WTC11 (cell line): ENCODE results near the gene TFB1M. TPM values are rescaled to one million over a fixed set of nuclear protein-coding genes. Genes with fewer than 3 reads are reported as not detected.

Experiments used
- ATAC-seq: fragments of 200-7000 bp; cut with Tn5 transposase; 2 replicates; pipeline ENCODE4 v1.10.0; 2021; ENCODE audit warnings: mild to moderate bottlenecking, moderate library complexity
- CTCF ChIA-PET: fragments of 300-600 bp; sonication (Branson Sonifier 250); formaldehyde crosslinking; loops from one replicate; lab custom pipeline; 2021; ENCODE audit warnings: antibody characterized with exemption; lab: Charles Lee
- POLR2A ChIA-PET: fragments of 350-600 bp; sonication (Branson Sonifier 250); formaldehyde crosslinking; loops from one replicate; lab custom pipeline; 2021; ENCODE audit warnings: antibody characterized with exemption; lab: Charles Lee
- DNase-seq: peaks from one replicate; pipeline ENCODE4 v3.0.0; 2021; ENCODE audit warnings: low spot score
- H3K27ac Mint-ChIP-seq: 2 replicates; pipeline ENCODE4 v1.8.0; 2021; ENCODE audit warnings: mixed read lengths
- H3K27me3 Mint-ChIP-seq: 2 replicates; pipeline ENCODE4 v1.8.0; 2021; ENCODE audit warnings: low read depth, mild to moderate bottlenecking, moderate library complexity, mixed read lengths
- H3K36me3 Mint-ChIP-seq: 2 replicates; pipeline ENCODE4 v1.8.0; 2021; ENCODE audit warnings: mixed read lengths
- H3K4me1 Mint-ChIP-seq: 2 replicates; pipeline ENCODE4 v1.8.0; 2022; ENCODE audit warnings: mixed read lengths
- H3K4me3 Mint-ChIP-seq: 2 replicates; pipeline ENCODE4 v1.8.0; 2021; ENCODE audit warnings: mild to moderate bottlenecking, moderate library complexity, mixed read lengths
- H3K9me3 Mint-ChIP-seq: 2 replicates; pipeline ENCODE4 v1.8.0; 2021; ENCODE audit warnings: mixed read lengths
- ATF1 ChIP-seq: sonication (generic); formaldehyde crosslinking; IDR thresholded peaks from 2 replicates; pipeline ENCODE4 v1.8.1; 2023; ENCODE audit warnings: mild to moderate bottlenecking, moderate library complexity, missing genetic modification reagents
- E2F4 ChIP-seq: sonication (generic); formaldehyde crosslinking; IDR thresholded peaks from 2 replicates; pipeline ENCODE4 v1.8.1; 2022; ENCODE audit warnings: low read depth, mild to moderate bottlenecking, moderate library complexity, missing genetic modification reagents, borderline replicate concordance
- EMX1 ChIP-seq: fragments of 250-450 bp; sonication (Bioruptor Pico); IDR thresholded peaks from 2 replicates; pipeline ENCODE4 v1.8.0; 2021; ENCODE audit warnings: mild to moderate bottlenecking
- ESRRA ChIP-seq: sonication (generic); formaldehyde crosslinking; IDR thresholded peaks from 2 replicates; pipeline ENCODE4 v1.8.1; 2022; ENCODE audit warnings: mild to moderate bottlenecking, missing genetic modification reagents, borderline replicate concordance
- ETV6 ChIP-seq: sonication (generic); formaldehyde crosslinking; IDR thresholded peaks from 2 replicates; pipeline ENCODE4 v1.8.1; 2022; ENCODE audit warnings: mild to moderate bottlenecking, missing genetic modification reagents
- FOXK1 ChIP-seq: sonication (generic); formaldehyde crosslinking; IDR thresholded peaks from 2 replicates; pipeline ENCODE4 v1.8.0; 2022; ENCODE audit warnings: mild to moderate bottlenecking, moderate library complexity, missing genetic modification reagents
- FOXP1 ChIP-seq: sonication (generic); formaldehyde crosslinking; IDR thresholded peaks from 2 replicates; pipeline ENCODE4 v1.8.0; 2022; ENCODE audit warnings: missing genetic modification reagents, mild to moderate bottlenecking, moderate library complexity, borderline replicate concordance
- KAT7 ChIP-seq: sonication (generic); formaldehyde crosslinking; IDR thresholded peaks from 2 replicates; pipeline ENCODE4 v1.8.1; 2023; ENCODE audit warnings: missing genetic modification reagents, mild to moderate bottlenecking, borderline replicate concordance
- MXD4 ChIP-seq: fragments of 250-450 bp; sonication (Bioruptor Pico); IDR thresholded peaks from 2 replicates; pipeline ENCODE4 v1.8.0; 2021; ENCODE audit warnings: mild to moderate bottlenecking, moderate library complexity, borderline replicate concordance
- NFATC4 ChIP-seq: fragments of 250-450 bp; sonication (Bioruptor Pico); IDR thresholded peaks from 2 replicates; pipeline ENCODE4 v1.9.0; 2021; ENCODE audit warnings: mild to moderate bottlenecking
- NFYB ChIP-seq: sonication (generic); formaldehyde crosslinking; conservative IDR thresholded peaks from 2 replicates; pipeline ENCODE4 v1.8.0; 2022; ENCODE audit warnings: low read depth, missing genetic modification reagents
- NR2C2 ChIP-seq: sonication (generic); formaldehyde crosslinking; IDR thresholded peaks from 2 replicates; pipeline ENCODE4 v1.8.0; 2022; ENCODE audit warnings: mild to moderate bottlenecking, missing genetic modification reagents
- PRRX2 ChIP-seq: fragments of 250-450 bp; sonication (Bioruptor Pico); IDR thresholded peaks from 2 replicates; pipeline ENCODE4 v1.8.0; 2021; ENCODE audit warnings: mild to moderate bottlenecking
- SMAD3 ChIP-seq: sonication (generic); formaldehyde crosslinking; IDR thresholded peaks from 2 replicates; pipeline ENCODE4 v1.8.0; 2022; ENCODE audit warnings: missing genetic modification reagents, mild to moderate bottlenecking, borderline replicate concordance
- ZBTB43 ChIP-seq: sonication (generic); formaldehyde crosslinking; IDR thresholded peaks from 2 replicates; pipeline ENCODE4 v1.8.1; 2023; ENCODE audit warnings: mild to moderate bottlenecking, missing genetic modification reagents
- ZNF396 ChIP-seq: fragments of 250-450 bp; sonication (Bioruptor Pico); IDR thresholded peaks from 2 replicates; pipeline ENCODE4 v1.8.0; 2021; ENCODE audit warnings: mild to moderate bottlenecking, moderate library complexity, borderline replicate concordance
- ZNF423 ChIP-seq: fragments of 250-450 bp; sonication (Bioruptor Pico); IDR thresholded peaks from 2 replicates; pipeline ENCODE4 v2.1.2; 2022; ENCODE audit warnings: mild to moderate bottlenecking, moderate library complexity
- ZSCAN18 ChIP-seq: fragments of 250-450 bp; sonication (Bioruptor Pico); IDR thresholded peaks from 2 replicates; pipeline ENCODE4 v2.1.2; 2022; ENCODE audit warnings: mild to moderate bottlenecking, moderate library complexity
- total RNA-seq: library from RNA; stranded (reverse); gene quantifications from 3 replicates; pipeline ENCODE4 v1.2.3, GENCODE V29; 2021
- TF ChIP-seq, protein P1 (sequence below): sonication (generic); formaldehyde crosslinking; IDR thresholded peaks from 2 replicates; pipeline ENCODE4 v1.8.1; 2023; ENCODE audit warnings: mild to moderate bottlenecking, missing genetic modification reagents, moderate library complexity
- TF ChIP-seq, protein P2 (sequence below): sonication (generic); formaldehyde crosslinking; IDR thresholded peaks from 2 replicates; pipeline ENCODE4 v1.8.0; 2022; ENCODE audit warnings: mild to moderate bottlenecking, missing genetic modification reagents

Gene TFB1M
- total RNA-seq, 1 experiment from 2014 or later = 41.8 TPM

- TF ChIP-seq ZBTB43 (CRISPR knock-in tag) = no peak
- TF ChIP-seq SMAD3 (CRISPR knock-in tag) = no peak
- TF ChIP-seq KAT7 (CRISPR knock-in tag) = no peak
- TF ChIP-seq NR2C2 (CRISPR knock-in tag) = no peak
- TF ChIP-seq NFYB (CRISPR knock-in tag) = no peak
- no peak for TF ChIP-seq MXD4 (CRISPR knock-in tag)
Observed at GRCh38 chr6:155235087-155235486, 79.2 kb downstream of the TFB1M start (continued).

- peak overlapping the region; percentile 92 for H3K27ac Mint-ChIP-seq
- TF ChIP-seq NFATC4 (CRISPR knock-in tag) (no peak), PRRX2 (CRISPR knock-in tag) (no peak), ESRRA (CRISPR knock-in tag) (no peak), FOXK1 (CRISPR knock-in tag) (no peak), ETV6 (no peak), NR2C2 (CRISPR knock-in tag) (no peak), ATF1 (CRISPR knock-in tag) (no peak), E2F4 (CRISPR knock-in tag) (no peak), ZSCAN18 (CRISPR knock-in tag) (no peak), FOXP1 (CRISPR knock-in tag) (0 out of 2 replicates have a peak, but pooled peaks have one; percentile 25), ZNF423 (CRISPR knock-in tag) (peak; percentile 76), EMX1 (CRISPR knock-in tag) (no peak)
- TF ChIP-seq, protein P1, sequence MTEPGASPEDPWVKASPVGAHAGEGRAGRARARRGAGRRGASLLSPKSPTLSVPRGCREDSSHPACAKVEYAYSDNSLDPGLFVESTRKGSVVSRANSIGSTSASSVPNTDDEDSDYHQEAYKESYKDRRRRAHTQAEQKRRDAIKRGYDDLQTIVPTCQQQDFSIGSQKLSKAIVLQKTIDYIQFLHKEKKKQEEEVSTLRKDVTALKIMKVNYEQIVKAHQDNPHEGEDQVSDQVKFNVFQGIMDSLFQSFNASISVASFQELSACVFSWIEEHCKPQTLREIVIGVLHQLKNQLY (CRISPR knock-in tag) = no peak
- TF ChIP-seq, all 79 proteins: peak for 2
- Mint-ChIP-seq H3K27me3 (peaks cover 3% of the 10 kb centered on the region; the same call in 1 of the 2 replicates), H3K4me3 (no peak overlapping the region), H3K4me1 (peaks cover 7% of the 10 kb centered on the region), H3K36me3 (peaks cover 50% of the 10 kb centered on the region), H3K9me3 (peaks cover 45% of the 10 kb centered on the region)
- CTCF ChIA-PET = interaction anchor here (1.4 to 3.2 kb wide), 3 partner anchors 11 to 39 kb away, joined by 4 to 24 read pairs (median 6); no protein-coding TSS in a partner anchor
- POLR2A ChIA-PET = no interaction called here
- DNase-seq = no peak
- peak; percentile 80 for ATAC-seq
Observed at GRCh38 chr6:155234687-155235086, 79.6 kb downstream of the TFB1M start.

GRCh38 chr6:155234167-155234566 is 80.1 kb downstream of the TFB1M start:
- Mint-ChIP-seq H3K9me3 (peaks cover 45% of the 10 kb centered on the region), H3K36me3 (peaks cover 50% of the 10 kb centered on the region), H3K4me3 (no peak overlapping the region), H3K27me3 (peaks cover 3% of the 10 kb centered on the region; the same call in 1 of the 2 replicates), H3K27ac (no peak overlapping the region), H3K4me1 (peaks cover 7% of the 10 kb centered on the region)
- CTCF ChIA-PET = interaction anchor here (1.4 to 3.2 kb wide), 4 partner anchors 11 to 38 kb away, joined by 4 to 24 read pairs (median 6); no protein-coding TSS in a partner anchor
- TF ChIP-seq ETV6 = no peak
- TF ChIP-seq, protein P2, sequence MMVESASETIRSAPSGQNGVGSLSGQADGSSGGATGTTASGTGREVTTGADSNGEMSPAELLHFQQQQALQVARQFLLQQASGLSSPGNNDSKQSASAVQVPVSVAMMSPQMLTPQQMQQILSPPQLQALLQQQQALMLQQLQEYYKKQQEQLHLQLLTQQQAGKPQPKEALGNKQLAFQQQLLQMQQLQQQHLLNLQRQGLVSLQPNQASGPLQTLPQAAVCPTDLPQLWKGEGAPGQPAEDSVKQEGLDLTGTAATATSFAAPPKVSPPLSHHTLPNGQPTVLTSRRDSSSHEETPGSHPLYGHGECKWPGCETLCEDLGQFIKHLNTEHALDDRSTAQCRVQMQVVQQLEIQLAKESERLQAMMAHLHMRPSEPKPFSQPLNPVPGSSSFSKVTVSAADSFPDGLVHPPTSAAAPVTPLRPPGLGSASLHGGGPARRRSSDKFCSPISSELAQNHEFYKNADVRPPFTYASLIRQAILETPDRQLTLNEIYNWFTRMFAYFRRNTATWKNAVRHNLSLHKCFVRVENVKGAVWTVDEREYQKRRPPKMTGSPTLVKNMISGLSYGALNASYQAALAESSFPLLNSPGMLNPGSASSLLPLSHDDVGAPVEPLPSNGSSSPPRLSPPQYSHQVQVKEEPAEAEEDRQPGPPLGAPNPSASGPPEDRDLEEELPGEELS (CRISPR knock-in tag) = no peak
- TF ChIP-seq ZNF396 (CRISPR knock-in tag) = no peak
- ATAC-seq (no peak), DNase-seq (no peak)
- POLR2A ChIA-PET = no interaction called here
